ENCODE data around the gene YY1AP1.
"Not testable (repeated sequence)": the region's sequence is repeated elsewhere in the genome, so short reads cannot be mapped to it uniquely, and the experiment has no call there.

YY1AP1 gene

DNA sequence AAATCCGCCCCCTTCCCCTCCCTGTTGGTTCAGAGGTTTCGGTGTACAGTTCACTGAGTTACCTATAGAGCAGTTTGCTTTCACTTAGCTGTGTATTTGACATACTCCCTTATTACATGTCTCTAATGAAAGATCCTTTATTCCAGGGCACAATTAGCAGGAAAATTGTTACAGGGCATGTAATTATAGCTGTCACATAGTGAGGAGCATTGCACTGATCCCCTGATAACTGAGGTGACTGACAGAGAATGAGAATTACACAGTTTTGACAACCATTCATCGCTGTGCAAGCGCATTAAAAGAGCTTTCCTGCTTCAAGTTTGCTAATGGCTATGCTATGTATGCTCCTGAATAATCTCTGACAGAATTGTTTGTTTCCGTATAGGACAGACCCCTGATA, 27.2 kb upstream of the YY1AP1 start:
- TF ChIP-seq, protein P1, sequence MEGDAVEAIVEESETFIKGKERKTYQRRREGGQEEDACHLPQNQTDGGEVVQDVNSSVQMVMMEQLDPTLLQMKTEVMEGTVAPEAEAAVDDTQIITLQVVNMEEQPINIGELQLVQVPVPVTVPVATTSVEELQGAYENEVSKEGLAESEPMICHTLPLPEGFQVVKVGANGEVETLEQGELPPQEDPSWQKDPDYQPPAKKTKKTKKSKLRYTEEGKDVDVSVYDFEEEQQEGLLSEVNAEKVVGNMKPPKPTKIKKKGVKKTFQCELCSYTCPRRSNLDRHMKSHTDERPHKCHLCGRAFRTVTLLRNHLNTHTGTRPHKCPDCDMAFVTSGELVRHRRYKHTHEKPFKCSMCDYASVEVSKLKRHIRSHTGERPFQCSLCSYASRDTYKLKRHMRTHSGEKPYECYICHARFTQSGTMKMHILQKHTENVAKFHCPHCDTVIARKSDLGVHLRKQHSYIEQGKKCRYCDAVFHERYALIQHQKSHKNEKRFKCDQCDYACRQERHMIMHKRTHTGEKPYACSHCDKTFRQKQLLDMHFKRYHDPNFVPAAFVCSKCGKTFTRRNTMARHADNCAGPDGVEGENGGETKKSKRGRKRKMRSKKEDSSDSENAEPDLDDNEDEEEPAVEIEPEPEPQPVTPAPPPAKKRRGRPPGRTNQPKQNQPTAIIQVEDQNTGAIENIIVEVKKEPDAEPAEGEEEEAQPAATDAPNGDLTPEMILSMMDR (IDR thresholded peaks at IDR 0.05; ENCODE audit: low read depth, low read length, missing control alignments): no peak
- in situ Hi-C loops (cut with HindIII; ENCODE audit: low sequenced_read_pairs): no loop called here
- no peak for DNase-seq (ENCODE audit: low read depth)
- no peak overlapping the region for H3K4me3 ChIP-seq (ENCODE audit: low read depth, low read length)

DNA sequence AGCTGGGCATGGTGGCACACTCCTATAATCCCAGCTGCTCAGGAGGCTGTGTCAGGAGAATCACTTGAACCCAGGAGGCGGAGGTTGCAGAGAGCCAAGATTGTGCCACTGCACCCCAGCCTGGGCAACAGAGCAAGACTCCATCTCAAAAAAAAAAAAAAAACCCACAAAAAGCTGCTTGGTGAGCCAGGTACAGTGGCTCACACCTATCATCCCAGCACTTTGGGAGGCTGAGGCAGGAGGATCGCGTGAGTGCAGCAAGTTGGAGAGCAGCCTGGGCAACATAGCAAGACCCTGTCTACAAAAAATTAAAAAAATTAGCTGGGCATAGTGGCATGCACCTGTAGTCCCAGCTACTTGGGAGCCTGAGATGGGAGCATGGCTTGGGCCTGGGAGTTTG, 26.5 kb upstream of the YY1AP1 start:
- DNase-seq (ENCODE audit: low read depth); in situ Hi-C loops (cut with HindIII; ENCODE audit: low sequenced_read_pairs); H3K4me3 ChIP-seq (ENCODE audit: low read depth, low read length): not testable (repeated sequence)

DNA sequence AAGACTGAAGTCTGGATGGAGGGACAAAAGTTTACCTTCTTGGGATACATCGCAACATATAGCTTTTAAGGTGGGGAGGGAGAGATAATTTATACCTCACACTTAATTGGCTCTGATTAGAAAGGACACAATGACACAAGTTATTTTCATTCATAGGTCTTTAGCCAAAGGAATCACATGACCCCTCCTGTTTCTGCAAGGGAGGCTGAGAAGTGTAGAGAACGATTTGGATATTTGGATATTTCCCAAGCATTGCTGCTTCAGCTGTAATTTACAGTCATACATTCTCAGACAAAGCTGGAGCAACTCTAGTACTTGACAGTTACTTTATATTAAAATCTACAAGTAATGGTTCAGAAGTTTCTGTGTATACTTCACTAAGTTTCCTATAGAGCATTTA, 24.5 kb upstream of the YY1AP1 start:
- in situ Hi-C loops (cut with HindIII; ENCODE audit: low sequenced_read_pairs): no loop called here
- TF ChIP-seq, protein P1 (IDR thresholded peaks at IDR 0.05; ENCODE audit: low read depth, low read length, missing control alignments): no peak
- H3K4me3 ChIP-seq (ENCODE audit: low read depth, low read length): no peak overlapping the region
- DNase-seq (ENCODE audit: low read depth): no peak

DNA sequence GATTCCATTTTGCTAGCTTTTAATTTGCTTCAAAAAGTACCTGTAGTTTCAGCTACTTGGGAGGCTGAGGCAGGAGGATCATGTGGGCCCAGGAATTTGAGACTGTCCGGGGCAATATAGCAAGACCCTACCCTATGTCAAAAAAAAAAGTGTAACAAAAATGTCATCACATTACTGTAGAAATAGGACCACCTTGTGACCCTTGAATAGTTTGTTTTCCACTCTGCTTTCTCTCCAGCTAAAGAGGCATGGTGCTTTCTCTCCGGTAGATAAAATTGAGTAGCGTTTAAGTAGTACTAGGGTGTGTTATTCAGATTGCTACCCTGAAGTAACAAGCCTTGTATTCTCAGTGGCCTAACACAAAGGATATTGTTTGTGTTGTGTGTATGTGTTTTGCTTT, 24.1 kb upstream of the YY1AP1 start:
- H3K4me3 ChIP-seq (ENCODE audit: low read depth, low read length); DNase-seq (ENCODE audit: low read depth); in situ Hi-C loops (cut with HindIII; ENCODE audit: low sequenced_read_pairs): not testable (repeated sequence)

DNA sequence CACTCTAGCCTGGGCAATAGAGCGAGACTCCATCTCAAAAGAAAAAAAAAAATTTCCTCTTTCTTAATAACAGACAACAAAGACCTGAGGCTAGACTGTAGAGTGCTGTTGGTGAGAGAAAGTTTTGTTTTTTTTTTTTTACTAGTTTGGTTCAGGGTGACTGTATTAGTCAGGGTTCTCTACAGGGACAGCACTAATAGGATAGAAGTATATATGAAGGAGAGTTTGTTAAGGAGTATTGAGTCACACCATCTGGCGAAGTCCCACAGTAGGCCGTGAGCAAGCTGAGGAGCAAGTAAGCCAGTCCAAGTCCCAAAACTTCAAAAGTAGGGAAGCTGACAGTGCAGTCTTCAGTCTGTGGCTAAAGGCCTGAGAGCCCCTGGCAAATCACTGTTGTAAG, 22.9 kb upstream of the YY1AP1 start:
- in situ Hi-C loops (cut with HindIII; ENCODE audit: low sequenced_read_pairs); DNase-seq (ENCODE audit: low read depth): not testable (repeated sequence)

DNA sequence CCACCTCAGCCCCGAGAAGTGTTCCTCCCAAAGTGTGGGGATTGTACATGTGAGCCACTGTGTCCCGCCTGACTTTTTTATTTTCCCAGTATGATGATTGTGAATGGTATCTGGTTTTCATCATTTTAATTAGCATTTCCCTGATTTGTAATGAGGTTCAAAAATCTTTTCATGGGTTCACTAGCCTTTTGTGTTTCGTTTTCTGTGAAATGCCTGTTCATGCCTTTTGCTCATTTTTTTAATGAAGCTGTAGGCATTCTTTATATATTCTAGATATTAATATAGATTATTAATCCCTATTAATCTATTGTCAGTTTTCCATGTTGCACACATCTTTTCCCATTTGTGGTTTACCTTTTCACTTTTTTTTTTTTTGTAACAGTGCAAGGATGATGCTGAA, 20.8 kb upstream of the YY1AP1 start:
- in situ Hi-C loops (cut with HindIII; ENCODE audit: low sequenced_read_pairs): no loop called here
- TF ChIP-seq, protein P1 (IDR thresholded peaks at IDR 0.05; ENCODE audit: low read depth, low read length, missing control alignments): no peak
- no peak overlapping the region for H3K4me3 ChIP-seq (ENCODE audit: low read depth, low read length)
- DNase-seq (ENCODE audit: low read depth): no peak

More for the DNA sequence above, 22.9 kb upstream of the YY1AP1 start:
- not testable (repeated sequence) for H3K4me3 ChIP-seq (ENCODE audit: low read depth, low read length)

DNA sequence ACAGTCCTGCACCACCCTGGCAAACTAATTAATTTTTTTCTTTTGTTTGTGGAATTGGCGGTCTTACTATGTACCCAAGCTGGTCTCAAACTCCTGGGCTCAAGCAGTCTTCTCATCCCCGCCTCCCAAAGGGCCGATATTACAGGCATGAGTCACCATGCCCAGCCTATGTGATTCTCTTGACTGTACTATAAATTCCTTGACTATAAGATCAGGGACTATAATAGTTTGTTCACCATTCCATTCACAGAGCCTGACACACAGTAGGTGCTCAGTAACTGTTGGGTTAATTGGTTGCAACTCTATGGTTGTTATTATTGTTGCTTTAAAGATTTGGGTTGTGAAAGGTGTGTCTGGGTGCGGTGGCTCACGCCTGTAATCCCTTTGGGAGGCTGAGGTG, 17.6 kb upstream of the YY1AP1 start:
- no peak overlapping the region for H3K4me3 ChIP-seq (ENCODE audit: low read depth, low read length)
- in situ Hi-C loops (cut with HindIII; ENCODE audit: low sequenced_read_pairs): no loop called here
- TF ChIP-seq, protein P1 (IDR thresholded peaks at IDR 0.05; ENCODE audit: low read depth, low read length, missing control alignments): no peak
- DNase-seq (ENCODE audit: low read depth): no peak

DNA sequence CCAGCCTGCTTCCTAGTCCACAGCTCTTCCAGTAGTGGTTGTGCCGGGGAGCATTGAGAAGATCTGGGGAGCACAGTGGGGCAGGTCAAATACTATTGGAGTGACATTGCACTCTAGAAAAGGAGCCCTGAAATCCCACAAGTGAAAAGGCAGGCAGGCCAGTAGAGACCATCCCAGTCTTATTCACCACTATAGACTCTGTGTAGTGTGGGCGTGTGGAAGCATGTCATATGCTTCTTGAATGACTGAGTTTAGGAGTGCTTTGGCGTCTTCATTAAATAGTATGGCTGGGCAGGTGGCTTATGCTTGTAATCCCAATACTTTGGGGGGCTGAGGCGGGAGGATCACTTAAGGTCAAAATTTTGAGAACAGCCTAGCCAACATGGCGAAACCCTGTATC, 15.8 kb upstream of the YY1AP1 start:
- in situ Hi-C loops (cut with HindIII; ENCODE audit: low sequenced_read_pairs); DNase-seq (ENCODE audit: low read depth); H3K4me3 ChIP-seq (ENCODE audit: low read depth, low read length): not testable (repeated sequence)

DNA sequence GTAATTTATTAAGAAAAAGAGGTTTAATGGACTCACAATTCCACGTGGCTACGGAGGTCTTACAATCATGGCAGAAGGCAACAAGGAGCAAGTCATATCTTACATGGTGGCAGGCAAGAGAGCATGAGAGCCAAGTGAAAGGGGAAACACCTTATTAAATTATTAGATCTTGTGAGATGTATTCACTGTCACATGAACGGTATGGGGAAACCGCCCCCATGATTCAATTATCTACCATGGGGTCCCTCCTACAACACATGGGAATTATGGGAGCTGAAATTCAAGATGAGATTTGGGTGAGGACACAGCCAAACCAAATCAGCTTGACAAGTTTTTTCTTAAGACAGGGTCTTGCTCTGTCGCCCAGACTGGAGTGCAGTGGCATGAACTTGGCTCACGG, 14.6 kb upstream of the YY1AP1 start:
- H3K4me3 ChIP-seq (ENCODE audit: low read depth, low read length): no peak overlapping the region
- TF ChIP-seq, protein P1 (IDR thresholded peaks at IDR 0.05; ENCODE audit: low read depth, low read length, missing control alignments): no peak
- DNase-seq (ENCODE audit: low read depth): no peak
- in situ Hi-C loops (cut with HindIII; ENCODE audit: low sequenced_read_pairs): no loop called here

DNA sequence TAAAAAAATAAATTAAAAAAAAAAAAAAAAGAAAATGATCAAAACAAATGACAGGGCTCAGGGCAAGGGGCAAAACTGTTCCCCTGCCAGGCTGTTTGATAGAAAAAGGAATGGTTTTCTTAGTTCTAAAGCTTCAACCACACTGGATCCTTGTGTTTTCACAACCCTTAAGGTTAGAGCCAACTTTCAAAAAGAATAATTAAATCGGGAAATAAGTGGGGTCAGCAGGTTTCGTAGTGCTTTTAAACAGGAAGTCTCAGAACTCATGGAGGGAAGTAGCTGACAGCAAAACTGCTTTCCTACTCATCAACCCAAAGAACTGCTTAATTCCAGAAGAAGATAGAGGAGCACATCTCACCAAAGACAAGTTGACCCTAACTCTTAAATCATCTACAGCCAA, 13.1 kb upstream of the YY1AP1 start:
- in situ Hi-C loops (cut with HindIII; ENCODE audit: low sequenced_read_pairs): not testable (repeated sequence)

DNA sequence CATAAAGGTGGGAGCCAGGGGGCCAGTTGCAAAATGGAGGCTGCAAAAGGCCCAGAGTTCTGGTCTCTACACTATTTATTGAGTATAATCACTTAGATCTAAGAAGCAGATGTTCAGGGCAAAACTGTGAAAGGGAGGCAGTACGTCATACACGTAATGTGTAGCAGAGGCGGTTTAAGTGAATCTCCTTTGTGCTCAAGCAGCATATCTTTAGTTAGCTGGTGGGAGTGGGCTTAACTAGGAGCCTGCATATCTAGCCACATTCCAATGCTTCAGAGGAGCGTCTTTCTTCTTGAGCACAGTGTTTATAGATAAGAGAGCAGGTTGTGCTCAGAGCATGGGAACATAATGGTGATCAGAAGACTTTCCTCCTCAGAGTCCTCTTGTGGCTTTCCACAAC, 10.5 kb upstream of the YY1AP1 start:
- in situ Hi-C loops (cut with HindIII; ENCODE audit: low sequenced_read_pairs); H3K4me3 ChIP-seq (ENCODE audit: low read depth, low read length); DNase-seq (ENCODE audit: low read depth): not testable (repeated sequence)

More for the DNA sequence above, 13.1 kb upstream of the YY1AP1 start:
- not testable (repeated sequence) for H3K4me3 ChIP-seq (ENCODE audit: low read depth, low read length); DNase-seq (ENCODE audit: low read depth)
